Peyer's patch (tissue), 4 donors: ENCODE measurements around the gene DDX11.
"Not testable (repeated sequence)": the region's sequence is repeated elsewhere in the genome, so short reads cannot be mapped to it uniquely, and the experiment has no call there.

Experiments used
- POLR2A ChIP-seq, 2 donors: fragments of 450-650 bp; IDR thresholded peaks; one replicate each; pipeline ENCODE4 v1.5.1; 2017; ENCODE audit warnings: antibody characterized with exemption in 2 of 2, mild to moderate bottlenecking in 2 of 2, moderate library complexity in 2 of 2
- TF ChIP-seq, protein P1 (sequence below), 6 experiments: fragments of 450-650 bp in 4 of 6; fragments of 200-600 bp in 2 of 6; sonication (generic) in 1 of 6; IDR thresholded peaks; one replicate each; pipeline ENCODE4 v1.5.1; 2017 to 2019; ENCODE audit warnings: antibody characterized with exemption in 6 of 6, mild to moderate bottlenecking in 3 of 6, moderate library complexity in 1 of 6

DNA sequence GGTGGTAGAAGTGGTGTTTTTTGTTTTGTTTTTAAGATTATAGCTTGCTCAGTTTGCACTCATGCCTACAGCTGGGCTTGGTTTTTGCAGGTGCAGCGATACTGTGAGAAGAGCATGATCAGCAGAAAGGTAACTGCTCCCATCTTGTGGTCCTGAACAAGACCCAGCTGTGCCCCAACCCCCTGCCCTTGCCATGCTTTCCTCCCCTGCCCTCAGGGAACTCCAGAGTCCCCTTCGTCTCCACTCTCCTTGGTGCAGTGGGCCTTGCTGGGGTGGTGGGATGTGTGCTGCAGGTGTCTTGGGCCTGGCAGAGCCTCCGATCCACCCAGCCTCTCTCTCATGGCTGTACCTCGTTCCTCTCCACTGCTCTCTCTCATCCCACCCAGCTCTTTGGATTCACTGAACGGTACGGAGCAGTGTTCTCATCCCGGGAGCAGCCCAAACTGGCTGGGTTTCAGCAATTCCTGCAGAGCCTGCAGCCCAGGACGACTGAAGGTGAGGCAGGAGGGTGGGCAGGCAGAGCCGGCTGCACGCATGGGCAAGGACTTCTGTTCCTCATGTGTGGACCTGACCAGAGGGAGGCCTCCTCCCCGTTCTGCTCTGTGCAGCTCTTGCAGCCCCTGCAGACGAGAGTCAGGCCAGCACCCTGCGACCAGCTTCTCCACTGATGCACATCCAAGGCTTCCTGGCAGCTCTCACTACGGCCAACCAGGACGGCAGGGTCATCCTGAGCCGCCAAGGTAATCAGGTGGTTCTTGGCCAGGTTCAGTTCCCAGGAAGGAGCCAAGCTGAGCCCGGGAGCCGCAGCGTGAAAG is 22.8 kb downstream of the DDX11 start:
- TF ChIP-seq, protein P1, sequence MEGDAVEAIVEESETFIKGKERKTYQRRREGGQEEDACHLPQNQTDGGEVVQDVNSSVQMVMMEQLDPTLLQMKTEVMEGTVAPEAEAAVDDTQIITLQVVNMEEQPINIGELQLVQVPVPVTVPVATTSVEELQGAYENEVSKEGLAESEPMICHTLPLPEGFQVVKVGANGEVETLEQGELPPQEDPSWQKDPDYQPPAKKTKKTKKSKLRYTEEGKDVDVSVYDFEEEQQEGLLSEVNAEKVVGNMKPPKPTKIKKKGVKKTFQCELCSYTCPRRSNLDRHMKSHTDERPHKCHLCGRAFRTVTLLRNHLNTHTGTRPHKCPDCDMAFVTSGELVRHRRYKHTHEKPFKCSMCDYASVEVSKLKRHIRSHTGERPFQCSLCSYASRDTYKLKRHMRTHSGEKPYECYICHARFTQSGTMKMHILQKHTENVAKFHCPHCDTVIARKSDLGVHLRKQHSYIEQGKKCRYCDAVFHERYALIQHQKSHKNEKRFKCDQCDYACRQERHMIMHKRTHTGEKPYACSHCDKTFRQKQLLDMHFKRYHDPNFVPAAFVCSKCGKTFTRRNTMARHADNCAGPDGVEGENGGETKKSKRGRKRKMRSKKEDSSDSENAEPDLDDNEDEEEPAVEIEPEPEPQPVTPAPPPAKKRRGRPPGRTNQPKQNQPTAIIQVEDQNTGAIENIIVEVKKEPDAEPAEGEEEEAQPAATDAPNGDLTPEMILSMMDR (IDR thresholded peaks at IDR 0.05) = not testable (repeated sequence)
- TF ChIP-seq POLR2A (IDR thresholded peaks at IDR 0.05) = not testable (repeated sequence)
